IMR-90 (cell line): ENCODE results near the gene CROT. TPM values are rescaled to one million over a fixed set of nuclear protein-coding genes. Genes with fewer than 3 reads are reported as not detected.

ENCODE experiments used
- ATAC-seq: fragments of 200-7000 bp; cut with Tn5 transposase; 2 replicates; pipeline ENCODE4 v1.9.1; 2020; ENCODE audit warnings: low read depth, mild to moderate bottlenecking, moderate library complexity
- BruUV-seq: library from RNA; stranded (reverse); fragments of 400-500 nt; replicated peaks from 2 replicates; lab custom pipeline; 2021; lab: Mats Ljungman, UMichigan
- CTCF ChIA-PET: fragments of 300-600 bp; formaldehyde crosslinking; extraction: SDS; loops from one replicate; lab custom pipeline; 2021; ENCODE audit warnings: antibody characterized with exemption; lab: Yijun Ruan, JAX
- POLR2A ChIA-PET: fragments of 300-600 bp; sonication (Branson Sonifier 250); formaldehyde crosslinking; loops from one replicate; lab custom pipeline; 2022; ENCODE audit warnings: antibody characterized with exemption; ENCODE audit not compliant: unreplicated experiment; lab: Charles Lee
- DNase-seq: peaks from one replicate; pipeline ENCODE4 v3.0.0; 2013
- H2AFZ ChIP-seq: replicated peaks from 2 replicates; pipeline ENCODE3; 2013; ENCODE audit warnings: low read length, mild to moderate bottlenecking; ENCODE audit not compliant: poor library complexity
- H2AK5ac ChIP-seq: 2 replicates; pipeline ENCODE4 v1.6.1; 2013; ENCODE audit warnings: low read depth, low read length, inconsistent platforms
- H2AK9ac ChIP-seq: replicated peaks from 2 replicates; pipeline ENCODE3; 2013; ENCODE audit warnings: mild to moderate bottlenecking, low read depth, low read length, moderate library complexity; ENCODE audit not compliant: poor library complexity
- H2BK120ac ChIP-seq: 2 replicates; pipeline ENCODE4 v1.6.1; 2013; ENCODE audit warnings: low read depth, low read length, inconsistent platforms
- H2BK15ac ChIP-seq: 3 replicates; pipeline ENCODE4 v1.6.1; 2013; ENCODE audit warnings: low read depth, low read length, inconsistent platforms
- H2BK20ac ChIP-seq: 2 replicates; pipeline ENCODE4 v1.6.1; 2013; ENCODE audit warnings: low read depth, mild to moderate bottlenecking, inconsistent platforms, low read length, moderate library complexity
- H2BK5ac ChIP-seq: 2 replicates; pipeline ENCODE4 v1.6.1; 2013; ENCODE audit warnings: mild to moderate bottlenecking, low read depth, low read length, inconsistent platforms; ENCODE audit not compliant: poor library complexity, severe bottlenecking
- H3K14ac ChIP-seq: replicated peaks from 2 replicates; pipeline ENCODE4 v1.6.1; 2013; ENCODE audit warnings: low read depth, low read length, inconsistent platforms
- H3K18ac ChIP-seq: 2 replicates; pipeline ENCODE4 v1.6.1; 2013; ENCODE audit warnings: low read depth, low read length, control low read depth
- H3K23ac ChIP-seq: 2 replicates; pipeline ENCODE4 v1.6.1; 2013; ENCODE audit warnings: low read depth, low read length, inconsistent platforms
- H3K27ac ChIP-seq: 2 replicates; pipeline ENCODE4 v1.5.1; 2013; ENCODE audit warnings: mild to moderate bottlenecking, control low read depth, low read length; ENCODE audit not compliant: insufficient read depth
- H3K27me3 ChIP-seq: 2 replicates; pipeline ENCODE4 v1.6.1; 2013; ENCODE audit warnings: low read length; ENCODE audit not compliant: control insufficient read depth, insufficient read depth
- H3K36me3 ChIP-seq: 2 replicates; pipeline ENCODE4 v1.6.1; 2013; ENCODE audit warnings: low read length, mixed read lengths; ENCODE audit not compliant: control insufficient read depth, insufficient read depth
- H3K4ac ChIP-seq: 2 replicates; pipeline ENCODE4 v1.6.1; 2013; ENCODE audit warnings: low read depth, low read length, inconsistent platforms
- H3K4me1 ChIP-seq: 2 replicates; pipeline ENCODE4 v1.6.1; 2013; ENCODE audit warnings: low read length, mixed read lengths; ENCODE audit not compliant: control insufficient read depth, insufficient read depth
- H3K4me2 ChIP-seq: 2 replicates; pipeline ENCODE4 v1.6.1; 2013; ENCODE audit warnings: low read depth, mild to moderate bottlenecking, control low read depth, low read length, moderate library complexity
- H3K4me3 ChIP-seq: 2 replicates; pipeline ENCODE4 v1.5.1; 2013; ENCODE audit warnings: low read depth, mild to moderate bottlenecking, control low read depth, low read length, moderate library complexity; ENCODE audit not compliant: insufficient read depth
- H3K56ac ChIP-seq: 2 replicates; pipeline ENCODE4 v1.6.1; 2013; ENCODE audit warnings: low read length, inconsistent platforms; ENCODE audit not compliant: insufficient read depth; ENCODE audit errors: extremely low read depth
- H3K79me1 ChIP-seq, 2 experiments: 2 replicates each; pipeline ENCODE4 v1.6.1; 2013; ENCODE audit warnings: low read length in 2 of 2, inconsistent platforms in 1 of 2, low read depth in 1 of 2
- H3K9ac ChIP-seq: 2 replicates; pipeline ENCODE4 v1.6.1; 2013; ENCODE audit warnings: low read depth, low read length, control low read depth
- H3K9me1 ChIP-seq: 2 replicates; pipeline ENCODE4 v1.6.1; 2013; ENCODE audit warnings: low read length, inconsistent platforms; ENCODE audit not compliant: insufficient read depth
- H3K9me3 ChIP-seq: 2 replicates; pipeline ENCODE4 v1.6.1; 2013; ENCODE audit warnings: low read length; ENCODE audit not compliant: control insufficient read depth, insufficient read depth
- H4K20me1 ChIP-seq: 2 replicates; pipeline ENCODE4 v1.6.1; 2013; ENCODE audit warnings: low read length, inconsistent platforms; ENCODE audit not compliant: insufficient read depth
- H4K5ac ChIP-seq: 2 replicates; pipeline ENCODE4 v1.6.1; 2013; ENCODE audit warnings: mild to moderate bottlenecking, low read depth, low read length, control low read depth
- H4K8ac ChIP-seq, 2 experiments: 2 replicates each; pipeline ENCODE4 v1.6.1; 2013; ENCODE audit warnings: low read depth in 2 of 2, low read length in 2 of 2, control low read depth in 1 of 2, inconsistent platforms in 1 of 2
- H4K91ac ChIP-seq: 2 replicates; pipeline ENCODE4 v1.6.1; 2013; ENCODE audit warnings: low read depth, low read length, inconsistent platforms; ENCODE audit not compliant: insufficient read depth
- BHLHE40 ChIP-seq: fragments of 150-350 bp; IDR thresholded peaks from 2 replicates; pipeline ENCODE4 v1.6.1; 2016; ENCODE audit warnings: mild to moderate bottlenecking, low read depth, low read length
- CEBPB ChIP-seq: IDR thresholded peaks from 2 replicates; pipeline ENCODE4 v1.6.1; 2012; ENCODE audit warnings: low read depth, low read length, improper control_type of control experiment
- MAFK ChIP-seq: IDR thresholded peaks from 2 replicates; pipeline ENCODE4 v1.6.1; 2012; ENCODE audit warnings: low read depth, low read length, improper control_type of control experiment
- SMC3 ChIP-seq: fragments of 150-350 bp; IDR thresholded peaks from 2 replicates; pipeline ENCODE4 v1.6.1; 2016; ENCODE audit warnings: low read depth, mild to moderate bottlenecking, antibody characterized with exemption, low read length, moderate library complexity
- WGBS, 2 experiments: methylation state at CpG; one replicate each; pipeline versions ENCODE4 v1.1.5 to v1.1.7; 2013; ENCODE audit warnings: missing lambda C conversion rate in 2 of 2; ENCODE audit not compliant: insufficient read length in 1 of 2; ENCODE audit errors: extremely low coverage in 2 of 2; 5-methylcytosine and 5-hydroxymethylcytosine counted together
- dilution Hi-C: fragments of 300-500 bp; cut with HindIII; formaldehyde crosslinking; loops from one replicate; pipeline ENCODE4 v1.14.3; 2018; ENCODE audit warnings: low sequenced_read_pairs; ENCODE audit not compliant: unreplicated experiment
- in situ Hi-C: fragments of 300-500 bp; cut with MboI; formaldehyde crosslinking; loops from 3 replicates; pipeline ENCODE4 v1.14.3; 2019; ENCODE audit warnings: low sequenced_read_pairs, inconsistent platforms, mixed read lengths
- intact Hi-C: fragments of 100-400 bp; cut with micrococcal nuclease; formaldehyde crosslinking; loops from 2 replicates; pipeline ENCODE4 v1.10.0; 2022
- polyA plus RNA-seq, 3 experiments: library from polyadenylated mRNA; depleted of rRNA; stranded (reverse); fragments of >200 nt; gene quantifications; 2 replicates each; pipeline ENCODE4 v1.2.3, GENCODE V29; 2012; ENCODE audit warnings: low replicate concordance in 1 of 3
- total RNA-seq: library from RNA; depleted of rRNA; stranded (reverse); fragments of >200 nt; gene quantifications from 2 replicates; pipeline ENCODE4 v1.2.3, GENCODE V29; 2012

CROT gene
- total and polyA plus RNA-seq, 2 of the 4 experiments (the other 2 are of a cell fraction) = 7.5 to 10.0 TPM

DNA sequence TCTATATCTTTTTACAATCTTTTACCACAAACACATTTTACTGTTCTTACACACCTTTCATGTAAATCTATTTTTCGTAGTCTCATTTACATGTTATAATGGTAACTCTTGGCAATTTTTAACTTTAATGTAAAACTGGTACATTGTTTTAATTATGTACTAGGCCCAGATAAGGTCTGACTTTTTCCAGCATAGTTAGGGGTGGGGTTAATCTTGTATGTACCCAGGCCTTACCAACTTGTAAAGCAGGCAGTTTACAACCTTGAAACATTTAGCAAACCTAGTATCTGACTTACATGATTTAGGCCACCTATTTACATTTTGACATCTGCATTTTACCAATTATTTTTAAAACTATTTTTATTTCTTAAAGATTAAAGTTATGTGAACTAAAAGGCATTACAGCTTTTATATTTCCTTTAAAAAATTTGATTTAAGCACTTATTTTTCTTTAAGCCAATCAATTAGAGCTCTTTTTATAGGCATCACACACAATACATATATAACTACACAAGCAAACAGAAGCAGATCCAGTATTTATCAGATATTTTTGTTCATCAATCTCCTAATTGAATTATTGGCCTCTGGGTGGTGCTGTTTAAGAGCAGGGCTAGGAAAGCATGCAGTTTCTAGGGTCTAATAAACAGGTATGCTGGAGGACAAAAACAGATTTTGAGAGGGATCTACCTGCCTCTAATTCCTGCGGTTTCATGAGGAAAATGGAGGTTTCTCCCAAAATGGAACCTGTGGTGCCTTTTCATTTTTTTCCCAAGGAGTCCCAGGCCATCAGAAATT lies 19.7 kb upstream of the CROT start:
- BruUV-seq = no TSS peak
- POLR2A ChIA-PET = no interaction called here

More for the DNA sequence above, 19.7 kb upstream of the CROT start:
- no peak overlapping the region for H2BK20ac ChIP-seq
- H2BK15ac ChIP-seq = no peak overlapping the region
- no peak overlapping the region for H3K23ac ChIP-seq
- ATAC-seq (no peak), DNase-seq (no peak)
- H4K5ac ChIP-seq = no peak overlapping the region
- in situ Hi-C loops (no loop called here), dilution Hi-C loops (no loop called here), intact Hi-C loops (no loop called here)
- H4K8ac ChIP-seq = no peak overlapping the region
- 100% methylated on average over 1 of the region's 2 CpGs for WGBS, 2 experiments
- CTCF ChIA-PET = interaction anchor here (0.6 kb wide), 1 partner anchor 151 kb away, joined by 3 read pairs; no protein-coding TSS in a partner anchor
- TF ChIP-seq BHLHE40 (no peak), SMC3 (no peak), MAFK (no peak), CEBPB (no peak)
- H4K20me1 ChIP-seq = no peaks in the 10 kb centered on the region
- peaks cover 15% of the 10 kb centered on the region for H3K36me3 ChIP-seq
- H4K91ac ChIP-seq = no peak overlapping the region
- H3K4me1 ChIP-seq = no peaks in the 10 kb centered on the region
- no peak overlapping the region for H3K56ac ChIP-seq
- H2BK5ac ChIP-seq = no peak overlapping the region
- H3K14ac ChIP-seq = no peak overlapping the region
- no peak overlapping the region for H3K9ac ChIP-seq
- H3K79me1 ChIP-seq = no peaks in the 10 kb centered on the region
- H3K4me3 ChIP-seq = no peak overlapping the region
- H3K4ac ChIP-seq = no peak overlapping the region
- no peaks in the 10 kb centered on the region for H3K27me3 ChIP-seq
- no peaks in the 10 kb centered on the region for H3K9me1 ChIP-seq
- H2AK5ac ChIP-seq = no peak overlapping the region
- no peak overlapping the region for H3K27ac ChIP-seq
- no peak overlapping the region for H3K4me2 ChIP-seq
- no peak overlapping the region for H2AK9ac ChIP-seq
- H3K9me3 ChIP-seq = peaks cover 33% of the 10 kb centered on the region
- H2AFZ ChIP-seq = no peak overlapping the region
- H3K18ac ChIP-seq = no peak overlapping the region
- no peak overlapping the region for H2BK120ac ChIP-seq
